Activated CD8-positive, alpha-beta memory T cell treated with anti-CD3 and anti-CD28 coated beads for 48 hours (primary cell): Measurements from ENCODE around the gene BCKDHB.

ENCODE experiments used
- DNase-seq, 3 experiments: peaks; one replicate each; pipeline ENCODE4 v3.0.0-alpha.2; 2020; ENCODE audit warnings: low read depth in 2 of 3, low spot score in 2 of 3

The BCKDHB gene

DNA sequence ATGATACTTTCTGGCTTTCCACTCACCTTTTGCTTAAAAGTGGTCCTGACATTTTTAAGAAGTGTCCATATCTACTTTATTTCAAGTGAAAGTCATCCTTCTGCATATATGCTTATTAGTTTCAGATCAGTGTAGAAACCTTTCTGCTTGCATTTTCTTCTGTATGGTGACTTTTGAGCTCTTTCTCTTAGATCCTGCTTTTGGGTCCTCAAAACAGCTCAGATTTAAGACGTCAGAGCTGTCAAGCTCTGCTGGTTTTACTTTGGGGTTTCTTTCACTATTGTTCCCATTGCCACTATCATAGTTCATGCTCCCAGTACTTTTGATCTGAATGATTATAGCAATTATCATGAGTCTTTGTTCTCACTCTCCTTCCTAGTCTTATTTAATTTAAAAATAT is 41.7 kb downstream of the BCKDHB start:
- DNase-seq, result no peak

DNA sequence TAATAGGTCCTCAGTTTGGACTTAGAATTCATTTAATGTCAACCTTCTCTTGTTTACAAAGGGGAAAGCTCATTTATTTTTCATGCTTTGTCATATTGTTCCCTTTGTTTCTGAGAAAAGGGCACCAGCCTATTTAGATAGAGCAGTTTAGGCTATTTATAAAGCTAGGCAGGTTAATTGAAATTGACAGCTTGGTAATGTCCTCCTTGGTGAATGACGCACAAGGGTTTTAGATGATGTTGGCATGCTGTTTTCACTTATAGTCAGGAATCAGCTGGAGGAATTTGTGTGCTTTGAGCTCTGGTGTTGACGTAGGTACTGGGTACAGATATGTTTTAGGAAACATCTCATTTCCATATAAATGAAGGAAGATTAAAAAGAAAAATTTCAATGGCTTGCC is 45.2 kb downstream of the BCKDHB start:
- DNase-seq, result no peak

- DNase-seq, result no peak
These were observed 47.7 kb downstream of the BCKDHB start for GRCh38 chr6:80154160-80154559.

- no peak for DNase-seq
These were observed 49.8 kb downstream of the BCKDHB start for GRCh38 chr6:80156221-80156620.

DNA sequence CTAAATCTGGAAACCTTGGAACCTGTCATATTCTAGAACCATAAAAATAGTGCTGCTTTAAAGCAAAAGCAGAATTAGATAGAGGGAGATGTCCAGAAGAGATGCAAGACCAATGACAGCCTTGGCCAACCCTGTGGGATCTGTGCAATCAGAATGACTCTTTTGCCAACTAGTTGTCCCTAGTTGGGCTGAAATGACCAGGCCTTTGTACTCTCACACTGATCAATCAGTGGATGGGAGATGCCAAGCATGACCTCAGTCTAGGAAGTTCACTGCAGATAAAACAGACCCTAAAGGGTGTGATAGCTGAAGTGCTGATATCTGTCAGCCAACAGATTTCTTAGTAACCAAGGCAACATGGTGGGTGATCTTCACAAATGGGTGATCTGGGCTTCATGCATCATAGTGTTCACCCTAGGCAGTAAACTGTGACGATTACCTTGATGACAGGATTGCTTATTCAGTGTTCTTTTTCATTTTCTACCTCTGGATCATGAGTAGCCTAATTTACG is 52.1 kb downstream of the BCKDHB start:
- DNase-seq, result no peak

DNA sequence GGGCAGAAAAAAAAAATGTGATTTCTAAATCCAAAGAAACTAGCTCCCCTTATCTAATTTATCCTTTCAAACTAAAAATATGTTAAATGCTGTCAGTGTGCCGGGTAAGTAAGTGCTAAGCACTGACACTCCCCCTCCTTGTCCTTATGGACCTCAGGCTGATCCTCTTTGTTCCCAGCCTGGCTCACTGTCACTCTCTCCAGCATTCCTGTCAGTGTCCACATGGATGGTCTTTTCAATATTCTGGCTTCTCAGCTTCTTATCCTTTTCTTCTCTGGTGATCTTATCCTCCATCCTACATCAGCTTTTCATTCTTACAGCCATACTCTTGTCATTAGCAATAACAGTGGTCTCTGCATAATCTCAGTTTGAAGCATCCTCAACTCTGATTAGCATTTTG is 55.0 kb downstream of the BCKDHB start:
- no peak for DNase-seq

DNA sequence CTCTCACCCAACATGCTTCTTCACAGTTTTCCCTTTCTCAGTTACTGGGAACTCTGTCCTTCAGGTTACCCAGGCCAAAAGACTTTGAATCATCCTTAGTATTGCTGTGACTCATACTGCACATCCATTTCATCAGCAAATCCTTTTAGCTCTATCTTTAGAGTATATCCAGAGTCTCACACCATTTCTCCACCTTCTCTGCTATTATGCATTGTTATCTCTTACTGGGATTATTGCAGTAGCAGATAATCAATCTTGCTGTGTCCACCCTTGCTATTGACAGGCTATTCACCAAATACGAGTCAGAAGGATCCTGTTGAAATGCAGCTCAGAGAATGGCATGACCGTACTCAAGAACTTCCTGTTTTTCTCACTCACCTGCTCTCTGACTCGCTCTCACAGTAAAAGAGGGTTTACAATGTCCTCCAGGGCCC is 57.3 kb downstream of the BCKDHB start:
- DNase-seq, result no peak

DNA sequence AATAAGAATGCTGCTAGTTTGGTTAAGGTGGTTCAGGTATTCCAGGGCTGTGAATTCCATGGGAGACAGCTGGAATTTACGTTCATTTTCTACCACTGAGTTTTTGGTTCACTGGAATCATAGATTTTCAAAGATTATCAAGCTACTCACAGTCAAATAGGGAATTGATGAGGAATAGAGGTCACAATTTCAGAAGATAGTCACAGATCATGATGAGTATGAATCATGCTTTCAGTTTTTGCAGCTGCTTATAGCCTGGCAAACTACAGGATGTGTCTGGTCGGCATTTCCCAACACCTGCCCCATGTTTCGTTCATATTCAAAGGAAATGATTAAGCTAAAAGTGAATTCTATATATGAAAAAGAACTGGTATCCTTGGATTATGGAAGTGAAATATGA is 58.7 kb downstream of the BCKDHB start:
- DNase-seq, result peak in 1 of 3 experiments; percentile 4

- DNase-seq, result no peak
These were observed 59.3 kb downstream of the BCKDHB start for GRCh38 chr6:80165819-80166218.

DNA sequence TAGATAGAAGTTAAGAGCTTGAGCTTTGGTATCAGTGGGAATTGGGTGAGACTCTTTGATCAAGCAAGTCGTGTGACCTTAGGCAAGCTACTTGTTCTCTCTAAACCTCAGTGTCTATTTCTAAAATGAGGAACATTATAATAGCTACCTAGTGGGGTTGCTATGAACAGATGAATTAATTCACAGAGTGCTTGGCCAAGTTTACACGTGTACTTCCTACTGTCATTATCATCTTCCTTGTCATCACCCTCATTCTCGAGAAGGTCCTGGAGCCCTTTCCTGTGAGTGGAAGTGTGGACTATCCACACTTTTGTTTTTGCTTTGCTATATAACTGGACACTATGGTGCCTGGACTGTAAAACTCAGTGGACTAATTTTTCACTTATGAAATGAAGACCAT is 64.0 kb downstream of the BCKDHB start:
- no peak for DNase-seq

- no peak for DNase-seq
These were observed 66.9 kb downstream of the BCKDHB start for GRCh38 chr6:80173411-80173810.

DNA sequence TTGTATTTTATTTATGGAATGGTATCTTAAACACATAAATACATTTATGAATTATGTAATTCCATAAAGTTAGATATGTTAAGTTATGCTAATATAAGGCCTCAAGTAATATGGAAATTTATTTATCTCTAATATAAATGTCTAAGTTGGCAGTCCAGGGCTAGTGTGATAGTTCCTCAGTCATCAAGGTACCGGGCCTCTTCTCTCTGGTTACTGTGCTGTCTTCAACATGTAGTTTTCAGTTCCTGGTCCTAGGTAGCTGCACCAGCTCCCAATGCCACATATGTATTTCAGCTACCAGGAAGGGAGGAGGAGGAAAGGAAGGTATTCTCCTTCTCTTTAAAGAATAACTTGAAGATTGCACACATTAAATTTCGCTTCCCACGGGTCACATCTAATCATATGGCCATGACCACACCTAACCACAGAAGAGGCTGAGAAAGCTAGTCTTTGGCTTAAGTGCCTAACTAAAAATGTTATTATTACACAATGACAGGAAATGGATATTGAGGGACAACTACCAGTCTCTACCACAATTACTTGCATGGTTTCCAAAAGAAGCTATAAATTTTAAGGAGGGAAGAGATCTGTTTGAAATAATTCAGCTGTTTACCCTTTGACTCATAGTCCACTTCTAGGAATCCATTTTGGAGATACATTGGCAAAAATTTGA is 68.6 kb downstream of the BCKDHB start:
- no peak for DNase-seq

DNA sequence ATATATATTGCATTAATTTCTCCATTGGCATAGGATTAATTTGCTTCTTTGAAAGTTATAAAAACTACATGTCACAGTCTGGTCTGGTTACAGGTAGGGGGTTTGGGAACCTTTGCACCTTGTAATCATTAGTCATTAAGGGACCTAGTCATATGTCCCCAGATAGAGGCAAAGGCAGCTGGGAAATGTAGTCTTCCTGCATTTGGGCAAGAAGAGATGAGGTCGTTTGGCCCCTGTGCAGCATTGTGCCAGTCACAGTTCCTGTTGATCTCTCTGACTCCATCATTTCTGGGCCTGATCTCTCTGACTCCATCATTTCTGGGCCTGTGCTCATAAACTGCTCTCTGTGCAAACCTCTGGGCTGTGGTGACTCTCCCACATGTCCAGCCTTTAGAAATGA is 73.2 kb downstream of the BCKDHB start:
- no peak for DNase-seq

DNA sequence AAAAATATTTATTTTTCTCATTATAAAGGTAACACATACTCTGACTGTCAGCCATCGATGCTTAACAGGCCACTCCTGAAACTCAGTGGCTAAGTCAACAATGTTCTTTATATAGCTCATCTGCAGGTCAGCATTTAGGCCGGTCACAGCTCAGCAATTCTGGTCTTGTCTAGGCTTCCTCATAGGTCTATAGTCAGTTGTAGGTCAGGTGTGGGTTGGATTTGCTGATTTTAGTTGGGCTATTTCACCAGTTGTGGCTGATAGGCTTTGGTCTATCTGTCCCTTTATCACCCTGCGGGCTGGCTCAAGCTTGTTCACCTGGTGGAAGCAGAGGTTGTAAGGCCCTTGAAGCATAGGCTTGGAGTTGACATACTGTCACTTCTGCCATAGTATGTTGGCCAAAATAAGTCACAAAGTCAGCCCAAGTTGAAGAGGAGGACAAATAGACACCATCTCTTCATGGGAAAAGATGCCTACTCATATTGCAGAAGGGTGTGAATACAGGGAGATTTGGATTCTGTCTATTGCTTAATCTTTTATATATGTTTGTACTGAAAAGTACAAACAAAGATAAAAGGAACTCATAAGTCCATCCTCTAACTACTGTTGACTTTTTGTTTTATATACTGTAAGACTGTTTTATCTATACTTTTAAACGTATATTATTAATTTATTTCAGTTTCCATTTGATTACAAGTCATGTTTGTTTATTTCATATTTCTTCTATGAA is 75.0 kb downstream of the BCKDHB start:
- DNase-seq, result no peak

GRCh38 chr6:80182308-80182707 is 75.8 kb downstream of the BCKDHB start:
- DNase-seq, result no peak

GRCh38 chr6:80183019-80183795 is 76.7 kb downstream of the BCKDHB start:
- DNase-seq, result no peak

GRCh38 chr6:80185492-80185891 is 79.0 kb downstream of the BCKDHB start:
- DNase-seq, result no peak

GRCh38 chr6:80186082-80186481 is 79.6 kb downstream of the BCKDHB start:
- no peak for DNase-seq

DNA sequence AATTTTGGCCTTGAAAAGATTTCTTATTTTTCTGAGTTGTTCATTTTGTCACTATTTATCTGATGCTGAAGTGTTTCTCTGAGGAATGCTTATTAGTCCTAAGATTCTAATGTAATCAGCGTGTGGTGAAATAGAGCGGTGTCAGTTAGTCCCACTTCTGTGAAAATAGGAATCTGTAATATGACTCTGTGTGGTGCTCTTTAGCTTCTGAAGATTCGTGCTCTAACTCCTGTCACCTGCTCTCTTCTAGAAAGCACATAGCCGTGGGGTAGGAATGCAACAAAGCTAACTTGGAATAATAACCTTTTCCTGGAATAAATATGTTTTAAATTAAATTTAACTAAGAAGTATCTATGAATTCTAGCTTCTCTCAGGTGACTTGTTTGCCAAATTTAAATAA is 90.4 kb downstream of the BCKDHB start:
- no peak for DNase-seq

DNA sequence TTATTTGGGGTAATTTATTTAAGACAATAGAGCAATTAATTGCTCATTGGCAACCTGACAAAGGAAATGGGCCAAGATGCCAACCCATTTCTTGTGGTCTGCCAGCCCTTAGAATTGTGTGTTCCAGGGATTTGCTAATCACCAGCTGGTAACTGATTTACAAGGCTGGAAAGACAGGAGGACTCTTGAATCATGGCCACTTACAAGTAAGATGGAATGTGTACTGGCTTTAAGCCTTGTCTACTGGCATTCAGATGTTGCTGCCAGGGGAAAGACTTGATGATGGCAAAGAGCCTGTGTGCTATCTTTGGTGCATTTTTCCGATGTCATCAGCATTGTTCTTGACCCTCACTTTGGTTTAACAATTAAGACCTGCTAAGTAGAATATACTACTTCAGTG is 91.0 kb downstream of the BCKDHB start:
- no peak for DNase-seq

DNA sequence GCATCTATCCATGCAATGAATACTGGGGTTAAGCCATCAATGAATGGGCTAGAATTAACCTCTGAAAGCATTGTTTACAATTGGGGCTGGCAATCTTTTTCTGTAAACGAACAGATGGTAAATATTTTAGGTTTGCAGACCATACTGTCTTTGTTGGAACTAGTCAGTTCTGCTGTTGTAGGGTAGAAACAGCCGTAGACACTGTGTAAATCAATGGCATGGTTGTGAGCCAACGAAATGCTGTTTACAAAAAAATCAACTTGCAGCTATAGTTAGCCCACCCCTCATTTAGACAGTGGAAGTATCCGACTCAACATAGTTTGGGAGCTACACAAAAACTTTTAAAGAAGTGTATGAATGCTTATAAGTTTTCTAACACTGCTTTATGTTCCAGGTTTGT is 91.5 kb downstream of the BCKDHB start:
- DNase-seq, result no peak

DNA sequence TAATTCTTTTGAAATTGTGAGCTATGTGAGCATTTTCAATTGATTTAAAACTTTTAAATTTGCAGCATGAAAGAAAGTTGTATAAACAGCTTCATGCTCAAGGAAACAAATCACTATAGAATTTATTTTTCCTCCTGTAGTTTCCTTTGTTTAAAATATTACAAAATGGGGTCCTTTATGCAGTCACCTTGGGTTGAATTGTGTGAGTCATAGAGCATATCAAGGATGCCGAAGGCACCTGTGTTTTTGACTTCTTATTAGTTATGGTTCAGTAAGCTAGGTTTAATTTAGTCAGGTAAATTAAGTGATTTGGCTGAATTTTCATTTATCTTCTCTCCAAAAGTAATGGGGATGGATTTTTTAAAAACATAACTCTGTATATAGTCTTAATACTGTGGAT is 96.8 kb downstream of the BCKDHB start:
- no peak for DNase-seq
